Measurements from ENCODE around the gene WNT10A.

- TF ChIP-seq CTCF (conservative IDR thresholded peaks at IDR 0.05; ENCODE audit: low read length) (no peak), EZH2phosphoT487 (IDR thresholded peaks at IDR 0.05; ENCODE audit: borderline replicate concordance) (no peak)
Measured at GRCh38 chr2:218879776-218880101, 913 bp upstream of the WNT10A start.
